ENCODE measurements around the gene BNIP5. TPM values are rescaled to one million over a fixed set of nuclear protein-coding genes. Genes with fewer than 3 reads are reported as not detected.

The BNIP5 gene
- total RNA-seq, 2 experiments from 2014 or later = not detected

DNA sequence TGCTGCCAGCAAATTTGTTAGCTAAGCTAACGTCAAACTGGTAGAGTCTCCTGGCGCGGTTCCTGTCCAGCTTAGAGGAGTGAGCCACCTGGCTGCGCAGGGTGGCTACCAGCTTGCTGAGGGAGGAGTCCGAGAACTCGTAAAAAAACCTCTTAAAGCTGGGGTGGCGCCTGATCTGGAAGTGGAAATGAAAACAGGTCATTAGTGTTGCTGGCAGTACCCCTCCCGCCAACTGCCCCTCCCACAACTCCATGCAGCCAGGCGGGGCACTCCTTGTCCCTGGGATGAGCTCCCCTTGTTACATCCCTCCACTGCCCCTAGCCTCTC, 17.3 kb downstream of the BNIP5 start:
- CTCF ChIA-PET = interaction anchor here (1.1 kb wide), 1 partner anchor 17 kb away, joined by 3 read pairs; no protein-coding TSS in a partner anchor

DNA sequence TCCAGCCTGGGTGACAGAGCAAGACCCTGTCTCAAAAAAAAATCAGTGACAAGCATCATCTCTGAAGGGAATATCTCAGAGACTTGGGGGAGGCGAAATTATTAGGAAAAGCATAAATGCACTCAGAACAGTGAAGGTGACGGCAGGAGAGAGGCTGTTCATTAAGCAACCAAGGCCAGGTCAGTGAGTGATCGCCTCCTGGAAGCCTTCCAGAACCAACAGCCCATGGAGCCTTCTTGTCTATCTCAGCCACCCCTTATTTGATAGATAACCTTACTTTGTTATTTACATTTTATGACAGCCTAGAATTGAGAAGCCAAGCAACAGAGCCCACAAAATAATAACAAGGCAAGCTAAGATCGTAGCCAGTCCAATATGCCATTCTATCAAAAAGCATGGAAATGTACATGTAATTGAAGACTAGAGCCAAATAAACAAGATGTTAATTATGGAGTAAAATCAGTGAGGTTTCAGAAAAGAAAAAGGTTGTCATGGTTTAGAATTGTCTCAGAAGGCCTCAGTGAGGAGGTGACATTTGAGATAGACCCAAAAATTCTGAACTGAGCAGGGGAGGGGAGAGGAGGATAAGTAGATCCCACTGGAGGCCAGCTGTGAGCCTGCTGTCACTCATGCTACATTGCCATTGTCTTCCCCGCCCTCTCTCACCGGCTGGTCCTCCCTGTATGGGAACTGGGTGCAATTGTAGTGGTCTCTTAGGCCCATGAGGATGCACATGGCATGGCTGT, 17.8 kb downstream of the BNIP5 start:
- no peak overlapping the region for H3K27ac ChIP-seq (ENCODE audit: low read depth in 1 of 2, low read length in 2 of 2)
- ATAC-seq (ENCODE audit: poor library complexity) (no peak), DNase-seq (no peak)
- no peaks in the 10 kb centered on the region for H3K9me3 ChIP-seq (ENCODE audit: control insufficient read depth in 1 of 2, insufficient read depth in 1 of 2, low read length in 2 of 2)
- Mint-ChIP-seq H3K36me3 (ENCODE audit: low read depth) (no peaks in the 10 kb centered on the region), H3K27ac (no peak overlapping the region), H3K4me1 (ENCODE audit: low read depth) (no peaks in the 10 kb centered on the region), H3K4me3 (no peak overlapping the region), H3K27me3 (no peaks in the 10 kb centered on the region), H3K9me3 (no peaks in the 10 kb centered on the region)
- ChIA-PET CTCF (no interaction called here), POLR2A (no interaction called here)
- H3K27me3 ChIP-seq (ENCODE audit: control insufficient read depth in 1 of 2, insufficient read depth in 2 of 2, low read length in 2 of 2) = no peaks in the 10 kb centered on the region
- H3K36me3 ChIP-seq (ENCODE audit: insufficient read depth, low read length) = no peaks in the 10 kb centered on the region
- TF ChIP-seq CTCF (IDR thresholded peaks at IDR 0.05) = no peak
- no peak overlapping the region for H3K4me3 ChIP-seq (ENCODE audit: low read length)
- intact Hi-C loops (cut with DNase I, micrococcal nuclease) = no loop called here
- H3K4me1 ChIP-seq (ENCODE audit: insufficient read depth, low read length) = no peaks in the 10 kb centered on the region

More for the DNA sequence above, 17.3 kb downstream of the BNIP5 start:
- no peaks in the 10 kb centered on the region for H3K9me3 Mint-ChIP-seq
- H3K27ac Mint-ChIP-seq = no peak overlapping the region
- no peak for ATAC-seq (ENCODE audit: poor library complexity)
- no peaks in the 10 kb centered on the region for H3K36me3 Mint-ChIP-seq (ENCODE audit: low read depth)
- Histone ChIP-seq H3K4me3 (ENCODE audit: low read length) (no peak overlapping the region), H3K4me1 (ENCODE audit: insufficient read depth, low read length) (no peaks in the 10 kb centered on the region), H3K27me3 (ENCODE audit: control insufficient read depth in 1 of 2, insufficient read depth in 2 of 2, low read length in 2 of 2) (no peaks in the 10 kb centered on the region), H3K36me3 (ENCODE audit: insufficient read depth, low read length) (no peaks in the 10 kb centered on the region), H3K9me3 (ENCODE audit: control insufficient read depth in 1 of 2, insufficient read depth in 1 of 2, low read length in 2 of 2) (no peaks in the 10 kb centered on the region), H3K27ac (ENCODE audit: low read depth in 1 of 2, low read length in 2 of 2) (no peak overlapping the region)
- POLR2A ChIA-PET = no interaction called here
- no peak overlapping the region for H3K4me3 Mint-ChIP-seq
- H3K27me3 Mint-ChIP-seq = no peaks in the 10 kb centered on the region
- intact Hi-C loops (cut with DNase I, micrococcal nuclease) = no loop called here
- DNase-seq = no peak
- no peaks in the 10 kb centered on the region for H3K4me1 Mint-ChIP-seq (ENCODE audit: low read depth)
- no peak for TF ChIP-seq CTCF (IDR thresholded peaks at IDR 0.05)

GRCh38 chr6:36317623-36318022, 19.1 kb downstream of the BNIP5 start:
- H3K36me3 Mint-ChIP-seq (ENCODE audit: low read depth) = no peaks in the 10 kb centered on the region
- Histone ChIP-seq H3K36me3 (ENCODE audit: insufficient read depth, low read length) (no peaks in the 10 kb centered on the region), H3K27ac (ENCODE audit: low read depth in 1 of 2, low read length in 2 of 2) (no peak overlapping the region), H3K4me1 (ENCODE audit: insufficient read depth, low read length) (no peaks in the 10 kb centered on the region), H3K27me3 (ENCODE audit: control insufficient read depth in 1 of 2, insufficient read depth in 2 of 2, low read length in 2 of 2) (no peaks in the 10 kb centered on the region), H3K4me3 (ENCODE audit: low read length) (no peak overlapping the region), H3K9me3 (ENCODE audit: control insufficient read depth in 1 of 2, insufficient read depth in 1 of 2, low read length in 2 of 2) (no peaks in the 10 kb centered on the region)
- no peaks in the 10 kb centered on the region for H3K9me3 Mint-ChIP-seq
- DNase-seq (no peak), ATAC-seq (ENCODE audit: poor library complexity) (no peak)
- ChIA-PET CTCF (no interaction called here), POLR2A (no interaction called here)
- no peak for TF ChIP-seq CTCF (IDR thresholded peaks at IDR 0.05)
- no peaks in the 10 kb centered on the region for H3K4me1 Mint-ChIP-seq (ENCODE audit: low read depth)
- no peak overlapping the region for H3K4me3 Mint-ChIP-seq
- no peak overlapping the region for H3K27ac Mint-ChIP-seq
- intact Hi-C loops (cut with DNase I, micrococcal nuclease) = no loop called here
- no peaks in the 10 kb centered on the region for H3K27me3 Mint-ChIP-seq
